Osteoblast (primary cell): ENCODE results near the gene NISCH. TPM values are rescaled to one million over a fixed set of nuclear protein-coding genes. Genes with fewer than 3 reads are reported as not detected.

Experiments used
- DNase-seq: peaks from one replicate; pipeline ENCODE4 v3.0.0; 2011; ENCODE audit warnings: low spot score, mixed read lengths; ENCODE audit not compliant: insufficient read length; ENCODE audit errors: missing footprints
- H2AFZ ChIP-seq: 2 replicates; pipeline ENCODE4 v1.6.0; 2011; ENCODE audit warnings: mild to moderate bottlenecking, low read length
- H3K27ac ChIP-seq: 2 replicates; pipeline ENCODE4 v1.5.1; 2011; ENCODE audit warnings: mild to moderate bottlenecking, low read depth, low read length, moderate library complexity
- H3K27me3 ChIP-seq: 2 replicates; pipeline ENCODE4 v1.6.0; 2012; ENCODE audit warnings: mild to moderate bottlenecking, control low read depth, inconsistent platforms, low read length, moderate library complexity; ENCODE audit not compliant: insufficient read depth
- H3K36me3 ChIP-seq: 2 replicates; pipeline ENCODE4 v1.5.1; 2011; ENCODE audit warnings: mild to moderate bottlenecking, low read length, control low read depth, moderate library complexity; ENCODE audit not compliant: insufficient read depth
- H3K4me1 ChIP-seq: 2 replicates; pipeline ENCODE4 v1.5.1; 2011; ENCODE audit warnings: mild to moderate bottlenecking, low read length, control low read depth, moderate library complexity; ENCODE audit not compliant: insufficient read depth
- H3K4me2 ChIP-seq: 2 replicates; pipeline ENCODE4 v1.6.0; 2011; ENCODE audit warnings: mild to moderate bottlenecking, low read length; ENCODE audit not compliant: insufficient read depth
- H3K4me3 ChIP-seq: fragments of 200-600 bp; sonication (generic); 3 replicates; pipeline ENCODE4 v1.5.1; 2012; ENCODE audit warnings: mild to moderate bottlenecking, low read length, inconsistent platforms; ENCODE audit not compliant: insufficient read depth
- H3K79me2 ChIP-seq: 2 replicates; pipeline ENCODE4 v1.6.0; 2012; ENCODE audit warnings: mild to moderate bottlenecking, low read length, control low read depth, inconsistent platforms; ENCODE audit not compliant: insufficient read depth
- H3K9me3 ChIP-seq: 2 replicates; pipeline ENCODE4 v1.5.1; 2011; ENCODE audit warnings: low read depth, low read length, control low read depth
- H4K20me1 ChIP-seq: 2 replicates; pipeline ENCODE4 v1.6.0; 2012; ENCODE audit warnings: mild to moderate bottlenecking, low read length, control low read depth; ENCODE audit not compliant: insufficient read depth
- CTCF ChIP-seq: IDR thresholded peaks from 2 replicates; pipeline ENCODE4 v1.5.1; 2011; ENCODE audit warnings: mild to moderate bottlenecking, low read depth, low read length, moderate library complexity; ENCODE audit errors: extremely low read depth
- total RNA-seq: library from RNA; depleted of rRNA; stranded (reverse); fragments of >200 nt; gene quantifications from 2 replicates; pipeline ENCODE4 v1.2.3, GENCODE V29; 2012

The NISCH gene
- total RNA-seq, 1 donor: 83.2 TPM

GRCh38 chr3:52521881-52522650 is 66.7 kb downstream of the NISCH start:
- Histone ChIP-seq H4K20me1 (peaks cover 3% of the 10 kb centered on the region), H2AFZ (no peak overlapping the region), H3K4me3 (no peak overlapping the region), H3K27ac (no peak overlapping the region), H3K36me3 (peaks cover 24% of the 10 kb centered on the region), H3K27me3 (no peaks in the 10 kb centered on the region), H3K79me2 (no peaks in the 10 kb centered on the region), H3K9me3 (no peaks in the 10 kb centered on the region), H3K4me1 (peaks cover 3% of the 10 kb centered on the region), H3K4me2 (no peak overlapping the region)
- peak; percentile 79 for DNase-seq
- TF ChIP-seq CTCF: no peak

GRCh38 chr3:52522651-52523251 is 67.3 kb downstream of the NISCH start:
- H3K4me2 ChIP-seq: no peak overlapping the region
- no peak overlapping the region for H2AFZ ChIP-seq
- H3K79me2 ChIP-seq: no peaks in the 10 kb centered on the region
- DNase-seq: peak; percentile 83
- H3K36me3 ChIP-seq: peaks cover 30% of the 10 kb centered on the region
- peak overlapping the region; percentile 24 for H3K27ac ChIP-seq
- H4K20me1 ChIP-seq: peaks cover 3% of the 10 kb centered on the region
- H3K9me3 ChIP-seq: no peaks in the 10 kb centered on the region
- H3K27me3 ChIP-seq: no peaks in the 10 kb centered on the region
- peaks cover 3% of the 10 kb centered on the region for H3K4me1 ChIP-seq
- TF ChIP-seq CTCF: no peak
- no peak overlapping the region for H3K4me3 ChIP-seq

- Histone ChIP-seq H3K36me3 (peaks cover 37% of the 10 kb centered on the region), H3K27ac (peak overlapping the region; percentile 24), H2AFZ (no peak overlapping the region)
Observed at GRCh38 chr3:52523386-52524257, 68.2 kb downstream of the NISCH start.

More at GRCh38 chr3:52523386-52524257, 68.2 kb downstream of the NISCH start:
- peak; percentile 91 for DNase-seq
- H3K27me3 ChIP-seq: no peaks in the 10 kb centered on the region
- peaks cover 7% of the 10 kb centered on the region for H4K20me1 ChIP-seq
- H3K9me3 ChIP-seq: no peaks in the 10 kb centered on the region
- H3K4me2 ChIP-seq: no peak overlapping the region
- peaks cover 3% of the 10 kb centered on the region for H3K4me1 ChIP-seq
- no peak overlapping the region for H3K4me3 ChIP-seq
- H3K79me2 ChIP-seq: no peaks in the 10 kb centered on the region
- no peak for TF ChIP-seq CTCF
